ENCODE measurements around the gene DMRT2. TPM values are rescaled to one million over a fixed set of nuclear protein-coding genes. Genes with fewer than 3 reads are reported as not detected.

Gene DMRT2
- total RNA-seq, result not detected in 2 replicates

DNA sequence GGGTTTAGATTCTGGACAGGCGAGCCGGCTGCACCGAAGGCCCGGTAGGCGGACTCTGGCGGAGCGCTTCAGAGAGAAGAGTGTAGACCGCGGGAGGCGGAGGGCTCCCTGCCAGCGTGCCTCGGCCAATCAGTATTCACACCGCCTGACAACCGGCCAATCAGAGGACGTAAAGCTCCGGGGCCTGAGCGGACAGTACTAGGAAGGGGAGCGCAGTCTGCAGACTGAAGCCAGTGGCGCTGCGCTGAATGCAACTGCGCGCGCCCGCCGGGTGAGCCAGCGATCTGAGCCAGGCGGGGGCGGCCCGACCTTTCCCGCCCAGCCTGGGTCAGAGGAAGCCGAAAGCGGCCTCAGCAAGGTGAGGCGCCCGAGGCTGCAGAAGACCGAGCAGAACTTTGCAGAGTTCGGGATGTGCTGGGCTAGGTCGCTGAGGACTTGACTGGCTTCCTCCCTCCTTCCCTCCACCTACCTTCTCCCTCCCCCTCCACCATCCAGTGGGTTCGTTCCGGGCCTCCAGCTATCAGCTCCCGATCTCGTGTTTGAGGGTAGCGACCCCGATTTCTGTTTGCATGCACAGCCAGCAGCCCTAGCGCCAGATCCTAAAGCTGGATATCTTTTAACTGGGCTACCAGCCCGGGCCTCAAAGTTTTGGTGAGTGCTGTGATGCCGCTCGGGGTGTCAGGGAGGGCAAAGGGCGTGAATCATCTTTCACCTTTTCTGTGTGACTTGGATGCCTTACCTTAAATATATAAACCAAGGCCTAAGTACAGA is at the start of gene DMRT2:
TSS of gene DMRT2 (plus strand) at position 233 of the 771 bp plus-strand sequence. CDS start 1,257 bp downstream, outside the sequence.
- DNase-seq (ENCODE audit: low read depth in 2 of 2), result peak; percentile 63 to 88

DNA sequence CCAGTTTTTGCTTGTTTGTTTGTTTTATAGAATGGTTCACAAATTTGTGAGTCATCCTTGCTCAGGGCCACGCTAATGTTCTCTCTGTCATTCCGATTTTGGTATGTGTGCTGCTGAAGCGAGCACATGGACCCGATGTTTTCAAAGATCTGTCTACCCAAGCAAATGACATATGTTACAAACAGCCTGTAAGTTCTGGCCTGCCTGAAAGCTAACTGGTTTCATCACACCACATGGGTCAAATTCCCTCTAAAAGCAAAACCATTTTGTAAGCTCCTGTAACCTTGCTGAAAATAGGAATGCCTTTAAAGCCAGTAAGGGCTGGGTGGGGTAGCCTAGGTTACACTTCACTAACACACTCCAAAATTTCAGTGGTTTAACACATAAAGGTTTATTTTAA is 48.3 kb upstream of the DMRT2 start:
- no peak for DNase-seq (ENCODE audit: low read depth in 2 of 2)

DNA sequence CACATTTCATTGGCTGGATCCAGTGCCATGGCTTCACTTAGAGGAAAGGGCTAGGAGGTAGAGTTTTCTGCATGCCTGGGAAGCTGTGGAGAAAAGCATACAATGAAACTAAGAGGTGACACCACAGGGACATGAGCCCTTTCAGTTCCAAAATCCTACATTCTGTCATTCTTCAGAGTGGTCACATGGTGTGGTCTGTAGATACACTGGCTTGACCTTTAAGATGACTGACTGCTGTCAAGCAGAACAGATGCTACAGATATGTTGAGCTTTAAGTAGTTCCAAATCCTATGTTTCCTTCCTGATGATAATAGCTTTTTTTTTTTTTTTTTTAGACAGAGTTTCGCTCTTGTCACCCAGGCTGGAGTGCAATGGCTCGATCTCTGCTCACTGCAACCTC is 47.5 kb upstream of the DMRT2 start:
- no peak for DNase-seq (ENCODE audit: low read depth in 2 of 2)

DNA sequence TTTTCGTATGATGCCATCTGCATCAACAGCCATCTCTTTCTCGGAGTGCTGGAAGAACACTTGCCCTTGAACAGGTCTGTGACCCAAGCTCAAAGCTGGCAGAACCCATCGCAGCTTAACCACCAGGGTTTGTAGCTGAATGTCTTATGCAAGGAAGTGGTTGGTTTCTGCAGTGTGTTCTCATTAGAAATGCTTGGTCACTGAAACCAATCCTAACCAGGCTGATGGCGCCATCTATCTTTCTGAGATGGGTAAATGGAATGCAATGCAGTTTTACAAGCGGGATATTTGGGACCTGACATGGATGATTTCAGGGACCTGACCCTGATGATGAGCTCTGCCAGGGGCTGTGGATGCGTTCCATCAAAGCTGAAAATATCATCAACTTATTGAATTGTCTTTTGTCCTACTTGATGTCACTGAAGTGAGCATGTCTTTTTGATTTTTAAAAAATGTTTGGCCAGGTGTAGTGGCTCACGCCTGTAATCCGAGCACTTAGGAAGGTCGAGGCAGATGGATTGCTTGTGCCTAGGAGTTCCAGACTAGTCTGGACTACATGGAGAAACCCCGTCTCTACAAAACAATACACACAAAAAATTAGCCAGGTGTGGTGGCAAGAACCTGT is 45.0 kb upstream of the DMRT2 start:
- DNase-seq (ENCODE audit: low read depth in 2 of 2), result peak; percentile 56 to 68

DNA sequence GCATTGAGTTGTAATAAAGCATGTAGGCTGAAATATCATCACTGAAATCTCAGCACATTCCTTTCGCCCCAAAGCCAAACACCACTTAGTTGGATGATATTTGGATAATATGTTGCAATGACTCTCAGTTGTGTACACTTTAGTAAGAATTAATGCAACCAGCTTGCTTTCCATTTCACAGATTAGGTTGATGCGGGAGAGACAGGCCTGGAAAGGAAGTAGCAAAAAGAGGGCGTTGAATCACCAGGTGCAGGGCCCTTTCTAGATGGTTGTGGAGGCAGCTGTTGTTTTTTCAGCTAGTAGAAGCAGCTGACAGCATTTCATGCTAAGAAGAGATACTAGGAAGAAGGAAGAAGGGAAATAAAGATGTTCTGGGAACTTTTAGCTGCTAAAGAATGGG is 42.8 kb upstream of the DMRT2 start:
- no peak for DNase-seq (ENCODE audit: low read depth in 2 of 2)

DNA sequence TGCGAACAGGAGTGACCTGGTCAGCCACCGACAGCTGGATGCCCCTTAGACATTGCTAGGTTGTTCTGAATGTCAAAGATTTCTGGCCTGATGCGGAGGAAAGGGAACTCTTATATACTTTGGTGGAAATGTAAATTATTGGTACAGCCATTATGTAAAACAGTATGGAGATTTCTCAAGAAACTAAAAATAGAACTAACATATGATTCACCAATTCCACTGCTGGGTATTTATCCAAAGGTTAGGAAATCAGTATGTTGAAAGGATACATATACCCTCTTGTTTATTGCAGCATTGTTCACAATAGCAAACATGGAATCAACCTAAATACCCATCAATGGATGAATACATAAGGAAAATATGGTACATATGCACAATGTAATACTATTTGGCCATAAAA is 41.9 kb upstream of the DMRT2 start:
- no peak for DNase-seq (ENCODE audit: low read depth in 2 of 2)

DNA sequence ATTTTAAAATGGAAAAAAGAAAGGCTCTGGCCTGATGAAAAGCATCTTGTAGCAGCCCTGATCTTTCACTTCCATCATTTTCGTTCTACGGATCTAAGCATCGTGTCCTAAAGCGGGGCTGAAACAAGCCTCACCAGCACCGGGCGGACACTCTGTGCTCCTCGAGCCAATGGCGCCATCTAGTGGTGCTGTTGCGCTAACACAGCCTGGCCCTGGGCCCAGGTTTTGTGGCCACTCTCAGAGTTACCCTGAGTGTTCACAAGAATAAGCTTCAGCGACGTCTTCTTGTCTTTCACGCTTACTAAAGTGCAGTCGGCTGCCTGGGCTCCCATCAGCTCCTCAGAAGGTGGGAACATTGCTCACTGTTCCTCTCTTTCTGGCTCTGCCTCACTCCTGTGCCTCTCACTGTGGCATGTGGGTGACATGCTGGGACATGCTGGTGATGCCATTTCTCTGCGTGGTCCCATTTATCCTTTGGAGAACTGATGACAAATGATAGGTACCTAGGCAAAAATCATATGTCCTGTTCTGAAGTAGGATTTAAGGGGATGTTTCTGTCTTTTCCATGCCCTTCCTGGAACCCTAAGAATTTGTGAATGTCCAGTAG is 41.0 kb upstream of the DMRT2 start:
- DNase-seq (ENCODE audit: low read depth in 2 of 2), result peak; percentile 73 to 84

DNA sequence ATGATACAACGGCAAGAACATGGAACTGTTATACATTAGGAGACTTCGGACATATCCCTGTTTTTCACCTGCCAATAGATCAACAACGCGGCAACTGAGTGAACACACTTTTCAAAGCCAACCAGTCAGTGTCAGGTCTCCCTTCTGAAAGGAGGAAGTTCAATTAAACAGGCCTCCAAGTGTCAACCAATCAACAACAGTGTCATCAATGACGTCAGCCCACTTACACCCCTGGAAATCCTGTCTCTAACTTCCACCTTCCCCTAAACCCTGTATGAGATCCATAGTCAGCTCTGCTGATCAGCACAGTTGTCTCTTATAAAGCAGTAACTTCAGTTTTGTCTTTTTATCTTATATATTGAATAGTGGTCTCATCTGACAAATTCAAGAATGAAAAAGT is 37.1 kb upstream of the DMRT2 start:
- DNase-seq (ENCODE audit: low read depth in 2 of 2), result no peak

DNA sequence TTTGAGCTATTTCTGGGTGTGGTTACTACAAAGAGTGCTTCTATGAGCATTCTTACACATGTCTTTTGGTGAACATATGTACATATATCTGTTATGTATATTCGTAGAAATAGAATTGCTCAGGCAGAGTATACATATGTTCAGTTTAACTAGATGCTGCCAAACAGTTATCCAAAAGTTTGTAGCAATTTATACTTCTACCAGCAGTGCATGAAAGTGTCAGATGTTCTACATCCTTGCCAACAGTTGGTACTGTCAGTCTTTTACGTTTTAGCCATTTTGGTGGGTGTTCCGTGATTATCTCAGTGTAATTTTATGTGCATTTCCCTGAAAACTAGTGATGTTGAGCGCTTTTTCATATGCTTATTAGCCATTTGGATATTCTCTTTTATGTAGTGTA is 35.9 kb upstream of the DMRT2 start:
- no peak for DNase-seq (ENCODE audit: low read depth in 2 of 2)

DNA sequence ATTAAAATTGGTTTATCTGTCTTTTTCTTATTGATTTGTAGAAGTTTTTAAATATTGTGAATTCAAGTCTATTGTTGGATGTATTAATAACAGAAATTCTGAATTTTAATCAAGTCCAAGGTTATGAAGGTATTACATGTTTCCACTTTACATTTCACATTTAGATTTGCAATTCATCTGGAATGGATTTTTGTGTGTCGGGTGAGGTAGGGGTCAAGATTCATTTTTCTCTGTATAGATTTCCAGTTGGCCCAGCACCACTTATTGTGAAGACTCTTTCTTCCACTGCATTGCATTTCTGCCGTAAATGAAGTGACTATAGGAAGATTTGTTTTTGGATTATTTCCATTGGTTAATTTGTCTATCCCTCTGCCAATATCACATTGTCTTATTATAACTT is 35.5 kb upstream of the DMRT2 start:
- DNase-seq (ENCODE audit: low read depth in 2 of 2), result no peak

DNA sequence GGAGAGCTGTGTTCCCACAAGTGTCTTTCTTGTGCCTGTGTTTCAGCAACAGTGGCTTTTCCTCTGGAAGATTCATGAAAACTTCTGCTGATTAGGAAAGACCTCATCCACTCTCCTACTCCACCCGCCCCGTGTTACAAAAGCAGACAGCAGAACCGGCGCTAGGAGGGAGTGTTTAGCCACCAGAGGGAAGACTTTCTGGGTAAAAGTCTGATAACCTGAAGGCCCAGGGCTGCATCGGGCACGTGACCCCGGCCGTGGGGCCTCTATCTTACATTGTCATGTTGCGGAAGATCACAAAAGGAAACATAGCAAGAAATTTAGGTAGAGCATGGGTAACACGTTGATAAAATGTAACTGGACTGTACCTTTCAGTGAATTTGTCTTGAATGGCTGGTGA is 32.0 kb upstream of the DMRT2 start:
- DNase-seq (ENCODE audit: low read depth in 2 of 2), result peak; percentile 5 to 17

DNA sequence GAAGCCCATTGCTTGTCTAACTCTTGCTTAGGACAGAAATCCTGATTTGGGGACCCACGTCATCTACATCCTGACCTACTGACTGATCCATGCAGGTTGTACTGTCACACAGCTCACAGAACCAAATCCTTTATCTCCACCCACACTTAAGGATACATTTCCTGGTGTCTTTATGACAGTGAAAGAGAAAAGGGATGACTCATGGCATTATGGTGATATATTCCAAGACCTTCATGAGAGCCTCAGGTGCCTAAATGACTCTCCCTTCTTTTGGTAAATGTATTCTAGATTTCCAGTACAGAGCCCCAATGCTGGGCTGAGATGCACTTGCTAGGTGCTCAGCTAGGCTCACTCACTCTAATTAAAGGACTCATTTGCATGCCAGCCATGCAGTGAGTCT is 26.0 kb upstream of the DMRT2 start:
- no peak for DNase-seq (ENCODE audit: low read depth in 2 of 2)

DNA sequence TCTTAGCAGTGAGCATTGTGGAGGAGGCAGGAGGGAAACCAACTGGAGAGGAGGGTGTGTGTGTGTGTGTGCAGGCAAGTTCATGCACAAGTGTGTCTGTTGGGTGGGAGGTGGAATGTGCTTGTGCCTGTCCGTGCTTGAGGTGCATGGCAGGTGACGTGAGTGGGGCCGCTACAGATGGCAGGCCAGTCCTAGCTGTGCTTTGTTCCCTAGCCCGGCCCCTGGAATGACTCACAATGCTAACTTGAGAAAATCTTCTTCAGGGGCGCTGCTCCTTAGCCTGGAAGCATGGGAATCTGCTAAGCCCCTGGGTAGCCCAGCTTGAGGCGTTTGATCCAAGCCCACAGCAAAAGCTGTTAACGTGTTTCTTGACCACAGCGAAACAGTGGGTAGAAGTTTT is 25.0 kb upstream of the DMRT2 start:
- no peak for DNase-seq (ENCODE audit: low read depth in 2 of 2)

DNA sequence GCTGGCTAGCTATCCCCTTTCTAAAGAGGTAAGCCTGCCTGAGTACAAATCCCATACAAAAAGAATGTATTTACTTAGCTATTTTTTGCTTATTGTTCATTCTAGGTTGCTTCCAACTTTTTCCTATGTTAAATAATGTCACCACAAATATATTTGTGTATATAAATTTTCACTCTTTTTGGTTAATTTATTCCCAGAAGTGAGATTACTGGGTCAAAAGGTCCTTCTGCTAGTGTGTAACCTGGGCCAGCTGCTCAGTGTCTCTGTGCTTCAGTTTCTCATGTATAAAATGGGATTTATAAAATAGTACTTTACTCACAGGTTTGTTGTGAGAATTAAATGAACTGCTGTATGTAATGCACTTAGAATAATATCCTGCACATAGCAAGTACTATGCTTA is 23.9 kb upstream of the DMRT2 start:
- no peak for DNase-seq (ENCODE audit: low read depth in 2 of 2)

DNA sequence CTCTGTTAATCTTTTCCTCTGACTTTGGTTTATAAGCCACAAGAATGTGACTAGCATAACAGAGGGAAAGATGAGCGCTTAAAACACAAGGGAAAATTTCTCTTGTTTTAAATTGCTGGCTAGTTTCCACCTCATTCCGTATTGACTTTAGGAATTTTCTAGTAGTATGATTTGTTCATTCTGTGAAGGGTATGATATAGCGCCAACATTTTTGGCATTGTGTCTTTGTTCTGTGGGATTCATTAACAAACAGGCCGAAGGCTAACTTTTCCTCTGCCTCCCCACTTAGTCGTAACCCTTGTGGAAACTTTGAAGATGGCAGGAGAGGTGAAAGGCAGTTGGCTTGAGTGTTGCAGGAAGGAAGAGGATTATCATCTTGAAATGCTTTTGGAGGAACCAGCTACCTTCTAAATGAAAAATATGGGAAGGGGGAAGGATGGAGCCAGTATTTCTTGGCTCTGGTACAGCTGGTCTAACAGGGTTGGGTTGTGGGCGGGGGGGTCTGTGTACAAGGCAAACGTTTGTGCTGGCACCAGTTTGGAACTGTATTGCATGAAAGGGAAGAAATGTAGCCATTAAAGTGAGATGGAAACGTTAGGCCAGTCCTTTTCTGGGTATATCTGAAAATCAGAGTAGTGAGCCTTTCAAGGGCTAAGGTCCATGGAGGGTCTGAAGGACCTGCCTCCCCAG is 21.5 kb upstream of the DMRT2 start:
- no peak for DNase-seq (ENCODE audit: low read depth in 2 of 2)

DNA sequence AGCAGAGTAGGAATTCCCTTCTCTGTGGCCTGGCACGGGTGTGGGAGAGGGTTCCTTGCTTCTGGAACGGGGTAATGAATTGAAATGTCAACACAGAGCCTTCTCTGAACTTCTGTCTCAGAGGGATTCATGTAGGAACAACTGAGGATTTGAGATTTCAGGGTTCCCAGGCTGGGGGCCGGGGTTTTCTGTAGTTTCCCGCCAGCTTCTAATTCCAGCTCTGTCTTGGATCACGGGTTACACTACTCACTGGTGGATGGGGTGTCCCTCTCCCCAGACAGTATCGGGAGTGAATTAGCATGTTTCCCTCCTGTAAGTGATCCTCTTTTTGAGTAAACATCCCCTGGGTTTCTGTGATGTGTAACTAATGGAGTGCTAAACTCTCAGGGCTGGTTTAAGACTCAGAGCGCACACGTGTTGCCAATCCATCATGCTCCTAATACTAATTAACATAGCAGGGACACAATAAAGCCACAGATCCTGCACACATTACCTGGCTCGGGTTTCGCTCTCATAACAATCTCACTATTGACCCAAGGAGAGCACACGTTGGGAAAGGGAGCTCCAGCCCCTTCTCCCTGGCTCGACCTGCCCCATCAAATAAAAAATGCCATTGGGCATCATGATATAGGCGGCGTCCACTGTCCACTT is 18.1 kb upstream of the DMRT2 start:
- no peak for DNase-seq (ENCODE audit: low read depth in 2 of 2)

DNA sequence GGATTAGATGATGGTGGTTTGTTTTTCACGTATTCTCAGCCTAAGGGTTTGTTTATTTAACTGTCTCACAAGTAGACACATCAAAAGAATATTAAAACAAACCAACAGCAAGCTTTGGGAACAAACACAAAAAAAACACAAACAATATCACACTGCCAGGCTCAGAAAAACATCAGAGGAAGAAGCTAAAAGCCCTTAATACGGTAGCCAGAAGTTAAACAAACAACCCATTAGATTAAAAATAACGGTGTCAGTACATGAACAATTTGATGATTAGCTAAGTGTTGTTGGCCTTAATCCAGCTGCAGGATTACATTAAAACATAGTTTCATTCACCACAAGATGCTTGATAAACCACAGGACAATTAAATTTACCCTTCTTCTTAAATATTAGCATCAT is 15.9 kb upstream of the DMRT2 start:
- DNase-seq (ENCODE audit: low read depth in 2 of 2), result no peak

DNA sequence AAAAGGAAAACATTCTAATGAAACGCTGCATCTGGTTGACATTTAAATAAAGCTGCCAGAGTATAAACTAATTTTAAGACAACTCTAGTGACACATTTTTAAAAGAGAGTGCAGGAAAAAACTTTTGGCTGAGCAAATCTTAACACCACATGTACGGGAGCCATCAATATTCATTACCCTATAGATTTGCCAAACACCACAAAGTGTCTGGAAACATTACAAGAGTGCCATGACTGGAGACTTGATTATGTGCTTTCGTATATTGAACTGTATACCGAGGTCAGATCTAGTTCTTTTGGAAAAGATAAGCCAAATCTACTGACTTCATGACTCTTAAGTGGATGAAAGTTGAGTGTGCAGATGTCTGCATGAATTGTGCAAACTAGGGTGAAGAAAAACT is 10.6 kb upstream of the DMRT2 start:
- DNase-seq (ENCODE audit: low read depth in 2 of 2), result no peak

DNA sequence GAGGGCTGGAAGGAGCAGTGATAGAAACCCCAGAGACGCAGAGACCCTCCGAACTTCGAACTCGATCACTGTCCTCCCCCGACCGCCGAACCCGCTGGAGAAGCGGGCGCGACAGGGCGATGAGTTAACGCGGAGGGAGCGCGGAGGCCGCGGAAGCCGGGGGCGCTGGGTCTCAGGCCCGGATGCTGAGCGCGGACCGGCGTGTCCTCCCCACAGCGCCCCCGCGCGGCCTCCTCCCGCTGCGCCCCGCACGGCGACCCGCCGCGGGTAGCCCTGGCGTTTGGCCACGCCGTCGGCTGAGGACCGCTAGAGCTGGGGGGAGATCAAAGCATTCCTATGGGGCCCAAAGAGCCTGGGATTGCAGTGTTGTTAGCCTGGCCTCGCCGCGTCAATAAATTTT is 7.7 kb upstream of the DMRT2 start:
- DNase-seq (ENCODE audit: low read depth in 2 of 2), result no peak

DNA sequence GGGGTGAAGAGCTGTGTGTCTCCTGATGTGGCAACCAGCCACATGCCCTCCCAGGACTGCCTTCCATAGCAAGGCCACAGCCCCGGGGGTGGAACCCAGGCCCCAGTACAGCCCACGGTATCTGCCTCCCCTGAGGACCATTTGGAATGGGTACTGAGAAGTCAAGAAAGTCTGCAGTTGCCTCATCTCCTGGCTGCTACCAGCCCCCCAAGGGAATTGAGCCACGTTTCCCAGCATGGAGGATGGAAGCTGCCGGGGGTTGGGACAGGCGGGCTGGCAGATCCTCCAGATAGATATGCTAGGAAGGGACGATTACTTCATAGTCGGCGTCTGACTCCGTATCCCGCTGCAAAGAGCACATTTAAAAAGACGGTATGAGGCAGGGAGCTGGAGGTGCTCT is 5.5 kb upstream of the DMRT2 start:
- no peak for DNase-seq (ENCODE audit: low read depth in 2 of 2)

DNA sequence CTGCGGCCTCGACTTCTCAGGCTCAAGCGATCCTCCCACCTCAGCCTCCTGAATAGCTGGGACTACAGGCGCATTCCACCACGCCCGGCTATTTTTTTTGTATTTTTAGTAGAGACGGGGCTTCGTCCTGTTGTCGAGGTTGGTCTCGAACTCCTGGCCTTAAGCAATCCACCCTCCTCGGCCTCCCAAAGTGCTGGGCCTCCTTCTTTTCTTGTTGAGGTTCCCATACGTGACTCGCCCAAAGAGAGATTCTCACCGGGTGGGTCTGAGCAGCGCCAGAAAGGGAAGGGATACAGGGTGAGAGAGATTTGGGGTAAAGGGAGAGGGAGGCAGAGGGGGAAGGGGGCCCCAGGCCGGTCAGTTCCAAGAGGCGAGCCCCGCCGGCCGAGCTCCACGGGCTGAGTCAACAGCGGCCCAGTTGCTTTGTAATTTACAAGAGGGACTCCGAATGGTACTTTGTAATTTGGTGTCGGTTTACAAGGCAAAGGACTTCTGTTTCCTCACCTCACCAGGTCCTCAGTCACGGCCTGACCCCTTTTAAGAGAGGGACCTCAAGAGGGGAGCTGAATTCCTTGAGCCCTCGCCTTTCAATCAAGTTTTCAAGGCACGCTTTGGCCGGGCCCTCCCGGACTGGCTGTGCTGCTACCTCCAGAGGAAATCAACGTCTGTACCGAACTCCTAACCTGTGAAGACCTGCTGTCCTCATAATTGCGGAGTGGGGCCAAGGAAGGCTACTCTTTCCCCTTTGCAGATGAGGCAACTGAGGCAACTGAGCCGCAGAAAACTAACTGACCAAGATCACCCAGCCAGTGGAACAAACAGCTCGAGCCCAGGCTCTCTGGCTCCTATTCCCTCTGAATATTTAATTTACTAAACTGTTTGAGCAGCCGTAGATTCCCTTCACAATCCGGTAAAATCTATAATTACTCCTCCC is 3.3 kb upstream of the DMRT2 start:
- DNase-seq (ENCODE audit: low read depth in 2 of 2), result no peak
